Transverse colon (tissue), 4 donors: ENCODE measurements around the gene PCDHA7. TPM values are rescaled to one million over a fixed set of nuclear protein-coding genes. Genes with fewer than 3 reads are reported as not detected.

ENCODE experiments used
- DNase-seq: peaks from one replicate; pipeline ENCODE4 v3.0.0-alpha.2; 2019
- H3K27ac ChIP-seq, 4 donors: fragments of 200-600 bp; sonication (generic); 2 replicates each; pipeline ENCODE4 v1.5.1; 2016 to 2018; ENCODE audit warnings: inconsistent platforms in 4 of 4
- H3K27me3 ChIP-seq: fragments of 200-600 bp; sonication (generic); 2 replicates; pipeline ENCODE4 v1.5.1; 2017; ENCODE audit warnings: inconsistent platforms
- H3K36me3 ChIP-seq, 4 donors: fragments of 200-600 bp; sonication (generic); 2 replicates each; pipeline ENCODE4 v1.5.1; 2017 to 2019; ENCODE audit warnings: inconsistent platforms in 4 of 4
- H3K4me1 ChIP-seq, 4 donors: fragments of 200-600 bp; sonication (generic); 2 replicates each; pipeline ENCODE4 v1.5.1; 2017 to 2020; ENCODE audit warnings: inconsistent platforms in 4 of 4
- H3K4me3 ChIP-seq, 4 donors: fragments of 200-600 bp; sonication (generic); 1 replicate in 1 of 4; 2 replicates in 3 of 4; pipeline versions ENCODE4 v1.5.1 to v1.6.1; 2017 to 2019; ENCODE audit warnings: inconsistent platforms in 4 of 4
- H3K9me3 ChIP-seq, 2 donors: fragments of 200-600 bp; sonication (generic); 2 replicates each; pipeline ENCODE4 v1.5.1; 2017 to 2019; ENCODE audit warnings: inconsistent platforms in 2 of 2
- EP300 ChIP-seq: sonication (generic); formaldehyde crosslinking; IDR thresholded peaks from one replicate; pipeline ENCODE4 v1.6.1; 2017; ENCODE audit warnings: antibody characterized with exemption, low read depth
- POLR2A ChIP-seq: fragments of 450-650 bp; IDR thresholded peaks from one replicate; pipeline ENCODE4 v1.6.1; 2016; ENCODE audit warnings: antibody characterized with exemption, mild to moderate bottlenecking, moderate library complexity
- POLR2AphosphoS5 ChIP-seq, 3 donors: sonication (generic); formaldehyde crosslinking; IDR thresholded peaks; one replicate each; pipeline ENCODE4 v1.6.1; 2016; ENCODE audit warnings: antibody characterized with exemption in 3 of 3
- WGBS, 2 donors: methylation state at CpG; one replicate each; pipeline ENCODE4 v1.1.5; 2018; ENCODE audit warnings: low coverage in 1 of 2; 5-methylcytosine and 5-hydroxymethylcytosine counted together
- in situ Hi-C, 4 donors: fragments of 200-750 bp; cut with MboI; loops; one replicate each; pipeline versions ENCODE4 v1.15.0 to v1.15.1; 2017; ENCODE audit warnings: low sequenced_read_pairs in 3 of 4, low pct_ligation_motif_present in 1 of 4, low pct_unique_long_range_greater_than_20kb in 1 of 4
- intact Hi-C: fragments of 100-400 bp; cut with DNase I; formaldehyde crosslinking; loops from one replicate; pipeline ENCODE4 v1.15.1; 2023; ENCODE audit warnings: low total_unique reads
- total RNA-seq, 4 donors: library from RNA; depleted of rRNA; stranded (reverse); fragments of >200 nt; gene quantifications; one replicate each; pipeline ENCODE4 v1.1.0, GENCODE V29; 2016
- TF ChIP-seq, protein P1 (sequence below), 5 experiments: fragments of 200-600 bp in 3 of 5; fragments of 450-650 bp in 2 of 5; sonication (generic) in 3 of 5; IDR thresholded peaks; 1 replicate in 2 of 5; 2 replicates in 3 of 5; pipeline ENCODE4 v1.5.1; 2016 to 2017; ENCODE audit warnings: antibody characterized with exemption in 5 of 5, inconsistent platforms in 3 of 5, mild to moderate bottlenecking in 2 of 5, moderate library complexity in 1 of 5

The PCDHA7 gene
- total RNA-seq, 4 donors from 2014 or later: 0.37 to 1.4 (median 1.1) TPM; not detected in 1

DNA sequence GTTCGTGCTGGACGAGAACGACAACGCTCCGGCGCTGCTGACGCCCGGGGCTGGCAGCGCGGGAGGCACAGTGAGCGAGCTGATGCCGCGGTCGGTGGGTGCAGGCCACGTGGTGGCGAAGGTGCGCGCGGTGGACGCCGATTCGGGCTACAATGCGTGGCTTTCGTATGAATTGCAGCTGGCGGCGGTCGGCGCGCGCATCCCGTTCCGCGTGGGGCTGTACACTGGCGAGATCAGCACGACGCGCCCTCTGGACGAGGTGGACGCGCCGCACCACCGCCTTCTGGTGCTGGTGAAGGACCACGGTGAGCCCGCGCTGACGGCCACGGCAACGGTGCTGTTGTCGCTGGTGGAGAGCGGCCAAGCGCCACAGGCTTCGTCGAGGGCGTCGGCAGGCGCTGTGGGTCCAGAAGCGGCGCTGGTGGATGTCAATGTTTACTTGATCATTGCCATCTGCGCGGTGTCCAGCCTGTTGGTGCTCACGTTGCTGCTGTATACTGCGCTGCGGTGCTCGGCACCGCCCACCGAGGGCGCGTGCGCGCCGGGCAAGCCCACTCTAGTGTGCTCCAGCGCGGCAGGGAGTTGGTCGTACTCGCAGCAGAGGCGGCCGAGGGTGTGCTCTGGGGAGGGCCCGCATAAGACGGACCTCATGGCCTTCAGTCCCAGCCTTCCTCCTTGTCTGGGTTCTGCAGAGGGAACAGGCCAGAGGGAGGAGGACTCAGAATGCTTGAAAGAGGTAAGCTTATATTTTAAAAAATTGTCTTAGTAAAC is 50.0 kb downstream of the PCDHA7 start:
- no peak for DNase-seq
- intact Hi-C loops (no loop called here), in situ Hi-C loops (no loop called here)
- H3K27ac ChIP-seq: no peak overlapping the region
- H3K9me3 ChIP-seq: peaks cover 4 to 14% of the 10 kb centered on the region in 2 donors
- TF ChIP-seq POLR2AphosphoS5 (IDR thresholded peaks at IDR 0.05) (no peak), POLR2A (no peak), EP300 (no peak)
- TF ChIP-seq, protein P1, sequence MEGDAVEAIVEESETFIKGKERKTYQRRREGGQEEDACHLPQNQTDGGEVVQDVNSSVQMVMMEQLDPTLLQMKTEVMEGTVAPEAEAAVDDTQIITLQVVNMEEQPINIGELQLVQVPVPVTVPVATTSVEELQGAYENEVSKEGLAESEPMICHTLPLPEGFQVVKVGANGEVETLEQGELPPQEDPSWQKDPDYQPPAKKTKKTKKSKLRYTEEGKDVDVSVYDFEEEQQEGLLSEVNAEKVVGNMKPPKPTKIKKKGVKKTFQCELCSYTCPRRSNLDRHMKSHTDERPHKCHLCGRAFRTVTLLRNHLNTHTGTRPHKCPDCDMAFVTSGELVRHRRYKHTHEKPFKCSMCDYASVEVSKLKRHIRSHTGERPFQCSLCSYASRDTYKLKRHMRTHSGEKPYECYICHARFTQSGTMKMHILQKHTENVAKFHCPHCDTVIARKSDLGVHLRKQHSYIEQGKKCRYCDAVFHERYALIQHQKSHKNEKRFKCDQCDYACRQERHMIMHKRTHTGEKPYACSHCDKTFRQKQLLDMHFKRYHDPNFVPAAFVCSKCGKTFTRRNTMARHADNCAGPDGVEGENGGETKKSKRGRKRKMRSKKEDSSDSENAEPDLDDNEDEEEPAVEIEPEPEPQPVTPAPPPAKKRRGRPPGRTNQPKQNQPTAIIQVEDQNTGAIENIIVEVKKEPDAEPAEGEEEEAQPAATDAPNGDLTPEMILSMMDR (IDR thresholded peaks at IDR 0.05): no peak
- 85% methylated on average over 79 of the region's 79 CpGs; no CpG with 5 or more reads in 1 of the 2 donors for WGBS, 2 donors
- H3K4me3 ChIP-seq: no peak overlapping the region
- H3K36me3 ChIP-seq: no peaks in the 10 kb centered on the region
- no peaks in the 10 kb centered on the region for H3K27me3 ChIP-seq
- H3K4me1 ChIP-seq: no peaks in the 10 kb centered on the region

Other genes with a start within 250 kb of the PCDHA7 start
- gene CD14, start 201.1 kb upstream of the PCDHA7 start, total RNA-seq: 10 to 100 TPM in 3 of 4 donors, 1 to 10 TPM in 1; 3.6 to 92.4 (median 45.6) TPM
- gene TMCO6, start 194.8 kb upstream of the PCDHA7 start, total RNA-seq: 10 to 100 TPM in 3 of 4 donors, under 1 TPM in 1; 0.75 to 99.2 (median 40.2) TPM
- gene NDUFA2, start 186.6 kb upstream of the PCDHA7 start, total RNA-seq: 100 to 1,000 TPM in 2 of 4 donors, 10 to 100 TPM in 2; 70.8 to 586 (median 90.7) TPM
- gene IK, start 186.4 kb upstream of the PCDHA7 start, total RNA-seq: 100 to 1,000 TPM in 2 of 4 donors, 10 to 100 TPM in 2; 70.8 to 147 (median 100) TPM
- 10 to 100 TPM; 33.3 to 76.6 (median 36.1) TPM for gene WDR55, start 169.4 kb upstream of the PCDHA7 start, total RNA-seq
- 1 to 10 TPM in 3 of 4 donors, under 1 TPM in 1; 0.40 to 4.9 (median 2.3) TPM for gene DND1, start 160.7 kb upstream of the PCDHA7 start, total RNA-seq
- 10 to 100 TPM; 39.6 to 51.6 (median 43.9) TPM for gene HARS1, start 142.9 kb upstream of the PCDHA7 start, total RNA-seq
- gene HARS2, start 142.8 kb upstream of the PCDHA7 start, total RNA-seq: 10 to 100 TPM; 30.3 to 60.6 (median 41.4) TPM
- 10 to 100 TPM in 3 of 4 donors, 1 to 10 TPM in 1; 6.7 to 41.3 (median 23.1) TPM for gene ZMAT2, start 133.8 kb upstream of the PCDHA7 start, total RNA-seq
- gene PCDHA1, start 48.1 kb upstream of the PCDHA7 start, total RNA-seq: under 1 TPM in 1 of 4 donors, not detected in 3; 0.14 TPM
- gene PCDHA2, start 39.4 kb upstream of the PCDHA7 start, total RNA-seq: under 1 TPM in 2 of 4 donors, not detected in 2; 0.14 to 0.32 TPM
- 1 to 10 TPM in 1 of 4 donors, under 1 TPM in 2, not detected in 1; 0.32 to 8.8 (median 0.41) TPM for gene PCDHA3, start 33.2 kb upstream of the PCDHA7 start, total RNA-seq
- 1 to 10 TPM in 3 of 4 donors, under 1 TPM in 1; 0.79 to 7.9 (median 2.4) TPM for gene PCDHA4, start 27.2 kb upstream of the PCDHA7 start, total RNA-seq
- gene PCDHA5, start 12.7 kb upstream of the PCDHA7 start, total RNA-seq: under 1 TPM in 2 of 4 donors, not detected in 2; 0.79 to 0.96 TPM
- 1 to 10 TPM in 2 of 4 donors, under 1 TPM in 1, not detected in 1; 0.64 to 3.0 (median 1.2) TPM for gene PCDHA6, start 6.3 kb upstream of the PCDHA7 start, total RNA-seq
- gene PCDHA8, start 6.9 kb downstream of the PCDHA7 start, total RNA-seq: 1 to 10 TPM in 1 of 4 donors, under 1 TPM in 1, not detected in 2; 0.79 to 1.2 TPM
- gene PCDHA9, start 14.1 kb downstream of the PCDHA7 start, total RNA-seq: under 1 TPM; 0.37 to 1.00 (median 0.58) TPM
- gene PCDHA10, start 21.6 kb downstream of the PCDHA7 start, total RNA-seq: under 1 TPM in 2 of 4 donors, not detected in 2; 0.68 to 0.79 TPM
- gene PCDHA11, start 34.7 kb downstream of the PCDHA7 start, total RNA-seq: 1 to 10 TPM in 1 of 4 donors, under 1 TPM in 1, not detected in 2; 0.48 to 1.2 TPM
- gene PCDHA12, start 41.0 kb downstream of the PCDHA7 start, total RNA-seq: under 1 TPM in 3 of 4 donors, not detected in 1; 0.55 to 0.80 (median 0.64) TPM
- under 1 TPM in 2 of 4 donors, not detected in 2; 0.32 to 0.55 TPM for gene PCDHA13, start 47.9 kb downstream of the PCDHA7 start, total RNA-seq
- gene PCDHAC1, start 92.0 kb downstream of the PCDHA7 start, total RNA-seq: under 1 TPM in 3 of 4 donors, not detected in 1; 0.37 to 0.82 (median 0.48) TPM
- gene PCDHAC2, start 132.2 kb downstream of the PCDHA7 start, total RNA-seq: under 1 TPM in 2 of 4 donors, not detected in 2; 0.41 to 0.48 TPM
- gene PCDHB1, start 217.1 kb downstream of the PCDHA7 start, total RNA-seq: not detected